Measurements from ENCODE around the gene SNTB2. TPM values are rescaled to one million over a fixed set of nuclear protein-coding genes. Genes with fewer than 3 reads are reported as not detected.

SNTB2 gene
- total RNA-seq, 1 experiment from 2014 or later, result 20.2 TPM

- no peak for TF ChIP-seq CTCF (conservative IDR thresholded peaks at IDR 0.05)
- Mint-ChIP-seq H3K27me3 (ENCODE audit: low read depth) (no peaks in the 10 kb centered on the region), H3K36me3 (ENCODE audit: insufficient read depth in 1 of 3, low read depth in 3 of 3) (peaks cover 48 to 89% (median 79%) of the 10 kb centered on the region in 3 experiments), H3K9me3 (no peaks in the 10 kb centered on the region), H3K4me3 (no peak overlapping the region), H3K27ac (peak overlapping the region in 1 of 3 experiments; percentile 59; a peak in 1 of 7 replicates), H3K4me1 (no peaks in the 10 kb centered on the region)
- no peaks in the 10 kb centered on the region for H3K79me2 ChIP-seq (ENCODE audit: insufficient read depth, low read length)
- H2AFZ ChIP-seq (ENCODE audit: low read length), result no peak overlapping the region
- no peak overlapping the region for H2BK5ac ChIP-seq (ENCODE audit: insufficient read length, low read length)
- H3K23me2 ChIP-seq (ENCODE audit: insufficient read length, low read depth, low read length, poor library complexity, severe bottlenecking), result no peaks in the 10 kb centered on the region
- H3K4me1 ChIP-seq (ENCODE audit: insufficient read depth, low read length), result no peaks in the 10 kb centered on the region
- H3K18ac ChIP-seq (ENCODE audit: insufficient read length, low read depth, low read length), result no peak overlapping the region
- no peak overlapping the region for H3K14ac ChIP-seq (ENCODE audit: insufficient read depth, low read length)
- no peak overlapping the region for H3K56ac ChIP-seq (ENCODE audit: insufficient read length, low read depth, low read length)
- no peak overlapping the region for H3T11ph ChIP-seq (ENCODE audit: low read length)
- H3K4me2 ChIP-seq (ENCODE audit: insufficient read depth, insufficient read length, low read length), result no peak overlapping the region
- H3K23ac ChIP-seq (ENCODE audit: insufficient read length, low read depth, low read length), result no peak overlapping the region
- no peak overlapping the region for H2BK120ac ChIP-seq (ENCODE audit: low read depth, low read length, poor library complexity, severe bottlenecking)
- no peak overlapping the region for H2BK15ac ChIP-seq (ENCODE audit: low read depth, low read length)
- no peaks in the 10 kb centered on the region for H3K9me3 ChIP-seq (ENCODE audit: control insufficient read depth, low read depth, low read length)
- H3K9ac ChIP-seq (ENCODE audit: extremely low read depth, insufficient read length, low read length), result no peak overlapping the region
- peaks cover 7% of the 10 kb centered on the region for H3K79me1 ChIP-seq (ENCODE audit: insufficient read depth, low read depth, low read length, poor library complexity, severe bottlenecking)
- WGBS (ENCODE audit: extremely low coverage, insufficient read length, low lambda C conversion rate), result no CpG with 5 or more reads among the region's 10 CpGs
- no peak overlapping the region for H4K8ac ChIP-seq (replicated peaks; ENCODE audit: insufficient read length, low read depth, low read length)
- DNase-seq, result no peak
- no peak overlapping the region for H4K5ac ChIP-seq (ENCODE audit: insufficient read length, low read depth, low read length)
- H2BK20ac ChIP-seq (ENCODE audit: low read depth, low read length, poor library complexity, severe bottlenecking), result no peak overlapping the region
- no peak overlapping the region for H2AK5ac ChIP-seq (ENCODE audit: insufficient read length, low read length)
- H4K91ac ChIP-seq (ENCODE audit: insufficient read length, low read depth, low read length), result no peak overlapping the region
- no peak overlapping the region for H3K4ac ChIP-seq (ENCODE audit: low read depth, low read length)
- no peak overlapping the region for H2BK12ac ChIP-seq (ENCODE audit: insufficient read length, low read depth, low read length)
- no peaks in the 10 kb centered on the region for H4K20me1 ChIP-seq (ENCODE audit: control insufficient read depth, insufficient read depth, insufficient read length)
- H3K27me3 ChIP-seq (ENCODE audit: insufficient read depth, low read length), result no peaks in the 10 kb centered on the region
- H3K27ac ChIP-seq (ENCODE audit: insufficient read length, low read depth, low read length), result no peak overlapping the region
Observed at GRCh38 chr16:69318911-69319289, 131.9 kb downstream of the SNTB2 start.
